Erythroblast (primary cell): Measurements from ENCODE around the gene FAM151B.

Experiments
- GATA1 ChIP-seq: IDR thresholded peaks from 2 replicates; pipeline ENCODE4 v1.6.1; 2011; ENCODE audit warnings: low read depth, mild to moderate bottlenecking, control low read depth, low read length, moderate library complexity
- POLR2A ChIP-seq: IDR thresholded peaks from 2 replicates; pipeline ENCODE4 v1.6.1; 2011; ENCODE audit warnings: mild to moderate bottlenecking, low read length

- no peak for TF ChIP-seq POLR2A
- no peak for TF ChIP-seq GATA1
Measured at GRCh38 chr5:80588858-80589540, 101.1 kb downstream of the FAM151B start.
